KMS-11 (cell line): ENCODE data around the gene FOXC2.

Experiments
- H2AFZ ChIP-seq: fragments of 200-600 bp; sonication (generic); 2 replicates; pipeline ENCODE4 v1.6.1; 2016; ENCODE audit warnings: antibody characterized with exemption, mixed run types, low read depth
- H3K27ac ChIP-seq: fragments of 200-600 bp; sonication (generic); 2 replicates; pipeline ENCODE4 v1.6.1; 2016; ENCODE audit warnings: mild to moderate bottlenecking, mixed run types
- H3K27me3 ChIP-seq: fragments of 200-600 bp; sonication (generic); 2 replicates; pipeline ENCODE4 v1.6.1; 2017; ENCODE audit warnings: mild to moderate bottlenecking, low read depth, mixed run types, moderate library complexity; ENCODE audit not compliant: insufficient read depth
- H3K36me3 ChIP-seq: fragments of 200-600 bp; sonication (generic); 2 replicates; pipeline ENCODE4 v1.6.1; 2017; ENCODE audit warnings: mild to moderate bottlenecking, mixed run types; ENCODE audit not compliant: insufficient read depth
- H3K4me1 ChIP-seq: fragments of 200-600 bp; sonication (generic); 2 replicates; pipeline ENCODE4 v1.6.1; 2016; ENCODE audit warnings: mild to moderate bottlenecking, low read depth, mixed run types; ENCODE audit not compliant: poor library complexity, severe bottlenecking
- H3K4me2 ChIP-seq: fragments of 200-600 bp; sonication (generic); 2 replicates; pipeline ENCODE4 v1.7.0; 2016; ENCODE audit warnings: mild to moderate bottlenecking, mixed run types
- H3K4me3 ChIP-seq: fragments of 200-600 bp; sonication (generic); IDR thresholded peaks from 2 replicates; pipeline ENCODE4 v1.6.1; 2017; ENCODE audit warnings: low read depth, low read length, mixed read lengths; ENCODE audit not compliant: insufficient read depth
- H3K79me2 ChIP-seq: fragments of 200-600 bp; sonication (generic); 2 replicates; pipeline ENCODE4 v1.6.1; 2016; ENCODE audit warnings: low read depth, mixed run types; ENCODE audit not compliant: insufficient read depth
- H3K9ac ChIP-seq: fragments of 200-600 bp; sonication (generic); 2 replicates; pipeline ENCODE4 v1.6.1; 2016; ENCODE audit warnings: mild to moderate bottlenecking, mixed run types
- H4K20me1 ChIP-seq: fragments of 200-600 bp; sonication (generic); 2 replicates; pipeline ENCODE4 v1.6.1; 2016; ENCODE audit warnings: mild to moderate bottlenecking, mixed run types; ENCODE audit not compliant: insufficient read depth
- TF ChIP-seq, protein P1 (sequence below): fragments of 200-600 bp; sonication (generic); conservative IDR thresholded peaks from 2 replicates; pipeline ENCODE4 v1.6.1; 2017; ENCODE audit warnings: low read depth, mild to moderate bottlenecking, antibody characterized with exemption, low read length, moderate library complexity, mixed read lengths

FOXC2 gene

DNA sequence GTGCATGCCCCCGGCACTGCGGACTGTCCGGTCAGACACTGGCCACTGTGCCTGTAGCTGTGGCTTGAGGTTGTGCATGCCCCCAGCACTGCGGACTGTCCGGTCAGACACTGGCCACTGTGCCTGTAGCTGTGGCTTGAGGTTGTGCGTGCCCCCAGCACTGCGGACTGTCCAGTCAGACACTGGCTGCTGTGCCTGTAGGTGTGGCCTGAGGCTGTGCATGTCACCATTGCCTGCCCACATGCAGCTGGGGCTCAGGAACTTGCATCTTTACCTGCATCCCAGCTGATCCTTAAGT lies 16.8 kb upstream of the FOXC2 start:
- H3K27ac ChIP-seq = no peak overlapping the region
- H3K4me3 ChIP-seq = no peak overlapping the region
- no peak overlapping the region for H3K9ac ChIP-seq
- H4K20me1 ChIP-seq = no peaks in the 10 kb centered on the region
- no peaks in the 10 kb centered on the region for H3K27me3 ChIP-seq
- no peak overlapping the region for H3K4me2 ChIP-seq
- H2AFZ ChIP-seq = no peak overlapping the region
- H3K4me1 ChIP-seq = peaks cover 6% of the 10 kb centered on the region
- no peaks in the 10 kb centered on the region; the same call in 1 of the 2 replicates for H3K36me3 ChIP-seq
- H3K79me2 ChIP-seq = peaks cover 9% of the 10 kb centered on the region; the same call in 1 of the 2 replicates
- TF ChIP-seq, protein P1, sequence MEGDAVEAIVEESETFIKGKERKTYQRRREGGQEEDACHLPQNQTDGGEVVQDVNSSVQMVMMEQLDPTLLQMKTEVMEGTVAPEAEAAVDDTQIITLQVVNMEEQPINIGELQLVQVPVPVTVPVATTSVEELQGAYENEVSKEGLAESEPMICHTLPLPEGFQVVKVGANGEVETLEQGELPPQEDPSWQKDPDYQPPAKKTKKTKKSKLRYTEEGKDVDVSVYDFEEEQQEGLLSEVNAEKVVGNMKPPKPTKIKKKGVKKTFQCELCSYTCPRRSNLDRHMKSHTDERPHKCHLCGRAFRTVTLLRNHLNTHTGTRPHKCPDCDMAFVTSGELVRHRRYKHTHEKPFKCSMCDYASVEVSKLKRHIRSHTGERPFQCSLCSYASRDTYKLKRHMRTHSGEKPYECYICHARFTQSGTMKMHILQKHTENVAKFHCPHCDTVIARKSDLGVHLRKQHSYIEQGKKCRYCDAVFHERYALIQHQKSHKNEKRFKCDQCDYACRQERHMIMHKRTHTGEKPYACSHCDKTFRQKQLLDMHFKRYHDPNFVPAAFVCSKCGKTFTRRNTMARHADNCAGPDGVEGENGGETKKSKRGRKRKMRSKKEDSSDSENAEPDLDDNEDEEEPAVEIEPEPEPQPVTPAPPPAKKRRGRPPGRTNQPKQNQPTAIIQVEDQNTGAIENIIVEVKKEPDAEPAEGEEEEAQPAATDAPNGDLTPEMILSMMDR = no peak

DNA sequence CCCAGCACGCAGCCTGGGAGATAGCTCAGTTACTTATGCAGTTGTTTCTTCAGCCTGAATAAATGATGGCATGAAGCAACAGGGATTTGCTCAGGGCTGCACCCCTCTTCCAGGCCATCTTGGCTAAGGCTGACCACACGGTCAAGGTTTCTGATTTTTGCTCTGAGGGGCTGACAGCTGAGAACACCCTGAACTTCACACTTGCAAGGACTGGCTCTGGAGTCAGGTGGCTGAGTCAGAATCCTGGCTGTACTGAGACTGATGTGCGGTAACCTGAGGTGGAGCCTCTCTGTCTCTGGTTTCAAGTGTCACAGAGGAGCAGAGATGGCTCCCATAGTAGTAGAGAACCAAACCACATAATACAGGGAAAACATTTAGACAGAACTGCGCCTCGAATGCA lies 16.3 kb upstream of the FOXC2 start:
- no peak overlapping the region for H3K4me2 ChIP-seq
- H2AFZ ChIP-seq = no peak overlapping the region
- no peaks in the 10 kb centered on the region; the same call in 1 of the 2 replicates for H3K36me3 ChIP-seq
- peaks cover 9% of the 10 kb centered on the region; the same call in 1 of the 2 replicates for H3K79me2 ChIP-seq
- H3K27me3 ChIP-seq = no peaks in the 10 kb centered on the region
- no peaks in the 10 kb centered on the region for H4K20me1 ChIP-seq
- TF ChIP-seq, protein P1 = no peak
- H3K27ac ChIP-seq = no peak overlapping the region
- H3K4me1 ChIP-seq = peaks cover 6% of the 10 kb centered on the region
- no peak overlapping the region for H3K4me3 ChIP-seq
- H3K9ac ChIP-seq = no peak overlapping the region

DNA sequence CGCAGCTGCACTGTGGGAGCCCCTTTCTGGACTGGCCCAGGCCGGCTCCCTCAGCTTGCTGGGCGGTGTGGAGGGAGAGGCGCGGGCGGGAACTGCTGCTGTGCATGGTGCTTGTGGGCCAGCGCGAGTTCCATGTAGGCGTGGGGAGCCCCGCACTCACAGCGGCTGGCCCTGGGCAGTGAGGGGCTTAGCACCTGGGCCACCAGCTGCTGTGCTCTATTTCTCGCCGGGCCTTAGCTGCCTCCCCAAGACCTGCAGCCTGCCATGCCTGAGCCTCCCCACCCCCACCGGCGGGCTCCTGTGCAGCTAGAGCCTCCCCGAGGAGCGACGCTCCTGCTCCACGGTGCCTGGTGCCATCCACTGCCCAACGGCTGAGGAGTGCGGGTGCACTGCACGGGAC lies 13.3 kb upstream of the FOXC2 start:
- peaks cover 9% of the 10 kb centered on the region; the same call in 1 of the 2 replicates for H3K79me2 ChIP-seq
- H3K9ac ChIP-seq = no peak overlapping the region
- no peaks in the 10 kb centered on the region for H4K20me1 ChIP-seq
- H3K4me1 ChIP-seq = peaks cover 10% of the 10 kb centered on the region
- H3K27me3 ChIP-seq = peaks cover 9% of the 10 kb centered on the region; the same call in 1 of the 2 replicates
- no peak overlapping the region for H2AFZ ChIP-seq
- H3K27ac ChIP-seq = no peak overlapping the region
- no peak overlapping the region for H3K4me3 ChIP-seq
- H3K4me2 ChIP-seq = no peak overlapping the region
- H3K36me3 ChIP-seq = no peaks in the 10 kb centered on the region
- TF ChIP-seq, protein P1 = no peak

DNA sequence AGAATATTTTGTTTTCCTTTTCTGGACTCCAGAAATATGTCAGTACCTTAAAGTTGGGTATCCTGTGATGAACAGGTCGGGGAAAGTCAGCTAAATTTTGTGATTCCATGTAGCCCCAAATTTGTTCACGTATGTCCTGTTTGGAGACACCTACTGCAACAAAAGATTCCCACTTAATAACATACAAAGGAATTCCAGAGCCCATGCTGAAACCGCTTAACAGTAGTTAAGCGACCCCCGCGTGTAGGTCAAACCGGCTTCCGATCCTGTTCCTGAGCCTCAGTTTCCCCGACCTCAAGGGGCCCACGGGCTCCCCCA lies 12.1 kb upstream of the FOXC2 start:
- Histone ChIP-seq H2AFZ (peak overlapping the region; percentile 88), H3K4me1 (peaks cover 10% of the 10 kb centered on the region), H3K27ac (peak overlapping the region; percentile 66), H3K4me2 (peak overlapping the region; percentile 56), H3K4me3 (peak overlapping the region; percentile 42), H3K79me2 (peaks cover 9% of the 10 kb centered on the region; the same call in 1 of the 2 replicates), H3K9ac (peak overlapping the region; percentile 93), H3K36me3 (no peaks in the 10 kb centered on the region), H4K20me1 (no peaks in the 10 kb centered on the region), H3K27me3 (peaks cover 10% of the 10 kb centered on the region; the same call in 1 of the 2 replicates)
- TF ChIP-seq, protein P1 = no peak
